Fibroblast of lung (primary cell): ENCODE measurements around the gene BAIAP2.

Source experiments
- CTCF ChIP-seq, 2 donors: IDR thresholded peaks in 1 of 2; conservative IDR thresholded peaks in 1 of 2; 1 replicate in 1 of 2; 2 replicates in 1 of 2; pipeline ENCODE4 v1.5.1; 2011 to 2012; ENCODE audit warnings: low read length in 2 of 2, control low read depth in 1 of 2, inconsistent platforms in 1 of 2, low read depth in 1 of 2, mild to moderate bottlenecking in 1 of 2
- EZH2 ChIP-seq: IDR thresholded peaks from 2 replicates; pipeline ENCODE4 v1.5.1; 2012; ENCODE audit warnings: low read length, control low read depth, mild to moderate bottlenecking; ENCODE audit errors: missing control alignments

DNA sequence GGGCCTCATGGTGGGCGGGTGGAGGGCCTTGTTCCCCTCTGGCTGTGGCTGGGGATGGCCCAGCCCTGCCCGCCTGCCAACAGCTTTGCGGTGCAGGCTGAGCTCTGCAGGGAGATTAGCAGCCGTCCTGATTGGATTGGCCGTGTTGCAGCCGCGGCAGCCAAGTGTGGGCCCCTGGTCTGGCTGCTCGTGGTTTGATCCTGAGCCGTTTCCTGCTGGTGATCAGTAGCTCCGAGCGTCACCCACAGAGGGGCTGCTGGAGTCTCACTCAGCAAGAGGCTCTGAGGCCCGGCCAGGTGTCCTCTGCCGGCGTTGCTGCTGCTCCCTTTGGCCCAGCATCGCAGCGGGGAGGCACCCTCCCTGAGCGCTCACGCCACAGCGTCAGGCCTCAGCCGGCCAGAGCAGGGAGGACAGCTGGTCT, 32.5 kb downstream of the BAIAP2 start:
- TF ChIP-seq CTCF (conservative IDR thresholded peaks at IDR 0.05 in 1 of 2, IDR thresholded peaks at IDR 0.05 in 1 of 2; ENCODE audit: low read depth in 1 of 2, low read length in 2 of 2) (no peak), EZH2 (no peak)
